ENCODE data around the gene UBAC2. TPM values are rescaled to one million over a fixed set of nuclear protein-coding genes. Genes with fewer than 3 reads are reported as not detected.

UBAC2 gene
- total RNA-seq, 1 experiment from 2014 or later, result 103 TPM

- intact Hi-C loops (cut with micrococcal nuclease; ENCODE audit: unreplicated experiment), result no loop called here
- Mint-ChIP-seq H3K4me1 (ENCODE audit: low read depth, unreplicated experiment) (peaks cover 7% of the 10 kb centered on the region), H3K4me3 (ENCODE audit: unreplicated experiment) (no peak overlapping the region), H3K36me3 (ENCODE audit: insufficient read depth, unreplicated experiment) (peaks cover 42% of the 10 kb centered on the region), H3K27me3 (ENCODE audit: insufficient read depth, unreplicated experiment) (no peaks in the 10 kb centered on the region), H3K27ac (ENCODE audit: unreplicated experiment) (no peak overlapping the region), H3K9me3 (ENCODE audit: unreplicated experiment) (no peaks in the 10 kb centered on the region)
- DNase-seq, result peak in 1 of 2 experiments; percentile 32
- Histone ChIP-seq H3K27me3 (replicated peaks; ENCODE audit: control insufficient read depth, insufficient read depth, low read length) (no peaks in the 10 kb centered on the region), H3K4me1 (no peaks in the 10 kb centered on the region), H3K4me3 (ENCODE audit: low read depth, low read length) (no peak overlapping the region), H3K9me3 (no peaks in the 10 kb centered on the region), H3K36me3 (ENCODE audit: control insufficient read depth, insufficient read depth, low read length) (peaks cover 9% of the 10 kb centered on the region)
- BruUV-seq (replicated peaks), result no TSS peak
- ChIA-PET CTCF (no interaction called here), POLR2A (no interaction called here)
- TF ChIP-seq, protein P1, sequence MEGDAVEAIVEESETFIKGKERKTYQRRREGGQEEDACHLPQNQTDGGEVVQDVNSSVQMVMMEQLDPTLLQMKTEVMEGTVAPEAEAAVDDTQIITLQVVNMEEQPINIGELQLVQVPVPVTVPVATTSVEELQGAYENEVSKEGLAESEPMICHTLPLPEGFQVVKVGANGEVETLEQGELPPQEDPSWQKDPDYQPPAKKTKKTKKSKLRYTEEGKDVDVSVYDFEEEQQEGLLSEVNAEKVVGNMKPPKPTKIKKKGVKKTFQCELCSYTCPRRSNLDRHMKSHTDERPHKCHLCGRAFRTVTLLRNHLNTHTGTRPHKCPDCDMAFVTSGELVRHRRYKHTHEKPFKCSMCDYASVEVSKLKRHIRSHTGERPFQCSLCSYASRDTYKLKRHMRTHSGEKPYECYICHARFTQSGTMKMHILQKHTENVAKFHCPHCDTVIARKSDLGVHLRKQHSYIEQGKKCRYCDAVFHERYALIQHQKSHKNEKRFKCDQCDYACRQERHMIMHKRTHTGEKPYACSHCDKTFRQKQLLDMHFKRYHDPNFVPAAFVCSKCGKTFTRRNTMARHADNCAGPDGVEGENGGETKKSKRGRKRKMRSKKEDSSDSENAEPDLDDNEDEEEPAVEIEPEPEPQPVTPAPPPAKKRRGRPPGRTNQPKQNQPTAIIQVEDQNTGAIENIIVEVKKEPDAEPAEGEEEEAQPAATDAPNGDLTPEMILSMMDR (IDR thresholded peaks at IDR 0.05; ENCODE audit: insufficient read depth in 1 of 2, low read depth in 1 of 2, low read length in 1 of 2, severe bottlenecking in 1 of 2, unreplicated experiment in 1 of 2), result no peak
Observed at GRCh38 chr13:99356012-99356261, 155.3 kb downstream of the UBAC2 start.

DNA sequence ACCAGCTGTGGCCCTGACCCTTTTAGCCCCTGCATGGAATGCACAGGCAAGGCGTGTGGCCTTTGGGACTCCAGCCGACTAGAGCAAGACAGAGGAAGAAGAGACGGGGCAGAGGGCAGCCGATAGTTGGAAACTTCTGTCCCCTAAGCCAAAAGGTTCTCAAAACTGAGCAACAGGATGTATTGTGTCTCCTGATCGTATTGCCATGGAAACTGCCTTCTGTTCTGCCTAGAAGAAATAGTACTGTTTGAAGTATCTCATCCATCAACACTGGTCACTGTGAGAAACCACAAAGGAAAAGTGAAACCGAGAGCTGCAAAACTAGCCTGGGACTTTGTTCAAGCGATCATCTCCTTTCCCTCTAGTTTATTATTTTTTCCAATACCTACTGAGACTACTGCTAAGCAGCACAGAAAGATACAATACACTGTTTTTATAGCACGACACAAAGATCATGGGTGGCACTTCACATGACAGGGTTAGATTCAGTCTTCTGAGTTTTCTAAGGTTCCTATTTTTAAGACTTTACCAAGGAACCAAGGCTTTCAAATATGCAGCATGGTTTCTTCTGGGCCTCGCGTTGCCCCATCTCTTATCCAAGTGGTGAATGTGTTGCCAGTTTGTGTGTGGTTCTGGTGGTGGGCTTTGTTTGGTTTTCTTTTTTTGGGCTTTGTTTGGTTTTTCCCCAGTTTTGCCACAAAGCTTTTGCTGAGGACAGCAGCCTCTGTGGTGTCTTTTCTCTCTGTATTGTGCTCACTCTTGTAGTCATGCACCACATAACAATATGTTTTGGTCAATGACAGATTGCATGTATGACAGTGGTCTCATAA, 155.8 kb downstream of the UBAC2 start:
- H3K9me3 Mint-ChIP-seq (ENCODE audit: unreplicated experiment), result no peaks in the 10 kb centered on the region
- no peak overlapping the region for H3K27ac Mint-ChIP-seq (ENCODE audit: unreplicated experiment)
- peaks cover 42% of the 10 kb centered on the region for H3K36me3 Mint-ChIP-seq (ENCODE audit: insufficient read depth, unreplicated experiment)
- H3K36me3 ChIP-seq (ENCODE audit: control insufficient read depth, insufficient read depth, low read length), result peaks cover 9% of the 10 kb centered on the region
- TF ChIP-seq, protein P1 (IDR thresholded peaks at IDR 0.05; ENCODE audit: insufficient read depth in 1 of 2, low read depth in 1 of 2, low read length in 1 of 2, severe bottlenecking in 1 of 2, unreplicated experiment in 1 of 2), result no peak
- no peak overlapping the region for H3K4me3 Mint-ChIP-seq (ENCODE audit: unreplicated experiment)
- no peak overlapping the region for H3K4me3 ChIP-seq (ENCODE audit: low read depth, low read length)
- CTCF ChIA-PET, result no interaction called here
- no peaks in the 10 kb centered on the region for H3K9me3 ChIP-seq
- H3K27me3 Mint-ChIP-seq (ENCODE audit: insufficient read depth, unreplicated experiment), result no peaks in the 10 kb centered on the region
- peaks cover 7% of the 10 kb centered on the region for H3K4me1 Mint-ChIP-seq (ENCODE audit: low read depth, unreplicated experiment)
- no peaks in the 10 kb centered on the region for H3K27me3 ChIP-seq (replicated peaks; ENCODE audit: control insufficient read depth, insufficient read depth, low read length)
- no peak for DNase-seq
- POLR2A ChIA-PET, result no interaction called here
- BruUV-seq (replicated peaks), result no TSS peak
- H3K4me1 ChIP-seq, result no peaks in the 10 kb centered on the region
- intact Hi-C loops (cut with micrococcal nuclease; ENCODE audit: unreplicated experiment), result no loop called here

- H3K27me3 Mint-ChIP-seq (ENCODE audit: insufficient read depth, unreplicated experiment), result no peaks in the 10 kb centered on the region
- no peak overlapping the region for H3K27ac Mint-ChIP-seq (ENCODE audit: unreplicated experiment)
- ChIA-PET POLR2A (no interaction called here), CTCF (no interaction called here)
- H3K4me3 Mint-ChIP-seq (ENCODE audit: unreplicated experiment), result no peak overlapping the region
- peaks cover 9% of the 10 kb centered on the region for H3K36me3 ChIP-seq (ENCODE audit: control insufficient read depth, insufficient read depth, low read length)
- no peaks in the 10 kb centered on the region for H3K4me1 ChIP-seq
- peaks cover 41% of the 10 kb centered on the region for H3K36me3 Mint-ChIP-seq (ENCODE audit: insufficient read depth, unreplicated experiment)
- no TSS peak for BruUV-seq (replicated peaks)
- H3K9me3 Mint-ChIP-seq (ENCODE audit: unreplicated experiment), result no peaks in the 10 kb centered on the region
- H3K4me1 Mint-ChIP-seq (ENCODE audit: low read depth, unreplicated experiment), result peaks cover 7% of the 10 kb centered on the region
- TF ChIP-seq, protein P1 (IDR thresholded peaks at IDR 0.05; ENCODE audit: insufficient read depth in 1 of 2, low read depth in 1 of 2, low read length in 1 of 2, severe bottlenecking in 1 of 2, unreplicated experiment in 1 of 2), result no peak
- H3K4me3 ChIP-seq (ENCODE audit: low read depth, low read length), result no peak overlapping the region
- no peak for DNase-seq
- no peaks in the 10 kb centered on the region for H3K27me3 ChIP-seq (replicated peaks; ENCODE audit: control insufficient read depth, insufficient read depth, low read length)
- intact Hi-C loops (cut with micrococcal nuclease; ENCODE audit: unreplicated experiment), result no loop called here
- no peaks in the 10 kb centered on the region for H3K9me3 ChIP-seq
Observed at GRCh38 chr13:99357131-99357596, 156.5 kb downstream of the UBAC2 start.
